K562 (cell line): ENCODE data around the gene IL1RAPL2.

Experiments used
- CREM ChIP-seq: IDR thresholded peaks from 2 replicates; pipeline ENCODE4 v1.6.1; 2014; ENCODE audit warnings: antibody characterized with exemption, low read depth
- EHMT2 ChIP-seq: fragments of 450-650 bp; IDR thresholded peaks from 2 replicates; pipeline ENCODE4 v1.6.1; 2018; ENCODE audit warnings: antibody characterized with exemption
- ETV6 ChIP-seq, 3 experiments: fragments of 150-350 bp in 1 of 3; sonication (generic) in 1 of 3; formaldehyde crosslinking in 1 of 3; IDR thresholded peaks; 2 replicates each; pipeline versions ENCODE4 v1.6.1 to v1.8.0; 2014 to 2022; ENCODE audit warnings: borderline replicate concordance in 2 of 3, low read depth in 2 of 3, antibody characterized with exemption in 1 of 3, low read length in 1 of 3, mild to moderate bottlenecking in 1 of 3, missing genetic modification reagents in 1 of 3
- KDM1A ChIP-seq, 2 experiments: fragments of 450-650 bp; IDR thresholded peaks; 2 replicates each; pipeline ENCODE4 v1.6.1; 2016; ENCODE audit warnings: mild to moderate bottlenecking in 2 of 2
- SMC3 ChIP-seq: conservative IDR thresholded peaks from 2 replicates; pipeline ENCODE4 v1.6.1; 2011; ENCODE audit warnings: low read depth, low read length, improper control_type of control experiment; ENCODE audit not compliant: insufficient read depth
- ZBED1 ChIP-seq: IDR thresholded peaks from 2 replicates; pipeline ENCODE4 v1.6.1; 2014
- ZFP30 ChIP-seq: fragments of 250-450 bp; sonication (Bioruptor Pico); IDR thresholded peaks from 2 replicates; pipeline ENCODE4 v1.8.0; 2022; ENCODE audit warnings: moderate library complexity, mild to moderate bottlenecking, inconsistent platforms, borderline replicate concordance
- TF ChIP-seq, protein P1 (sequence below), 2 experiments: fragments of 450-650 bp in 1 of 2; sonication (generic) in 1 of 2; formaldehyde crosslinking in 1 of 2; IDR thresholded peaks in 1 of 2; conservative IDR thresholded peaks in 1 of 2; 2 replicates each; pipeline versions ENCODE4 v1.6.1 to v1.8.1; 2016 to 2023; ENCODE audit warnings: mild to moderate bottlenecking in 2 of 2, moderate library complexity in 2 of 2, inconsistent platforms in 1 of 2, missing genetic modification reagents in 1 of 2

DNA sequence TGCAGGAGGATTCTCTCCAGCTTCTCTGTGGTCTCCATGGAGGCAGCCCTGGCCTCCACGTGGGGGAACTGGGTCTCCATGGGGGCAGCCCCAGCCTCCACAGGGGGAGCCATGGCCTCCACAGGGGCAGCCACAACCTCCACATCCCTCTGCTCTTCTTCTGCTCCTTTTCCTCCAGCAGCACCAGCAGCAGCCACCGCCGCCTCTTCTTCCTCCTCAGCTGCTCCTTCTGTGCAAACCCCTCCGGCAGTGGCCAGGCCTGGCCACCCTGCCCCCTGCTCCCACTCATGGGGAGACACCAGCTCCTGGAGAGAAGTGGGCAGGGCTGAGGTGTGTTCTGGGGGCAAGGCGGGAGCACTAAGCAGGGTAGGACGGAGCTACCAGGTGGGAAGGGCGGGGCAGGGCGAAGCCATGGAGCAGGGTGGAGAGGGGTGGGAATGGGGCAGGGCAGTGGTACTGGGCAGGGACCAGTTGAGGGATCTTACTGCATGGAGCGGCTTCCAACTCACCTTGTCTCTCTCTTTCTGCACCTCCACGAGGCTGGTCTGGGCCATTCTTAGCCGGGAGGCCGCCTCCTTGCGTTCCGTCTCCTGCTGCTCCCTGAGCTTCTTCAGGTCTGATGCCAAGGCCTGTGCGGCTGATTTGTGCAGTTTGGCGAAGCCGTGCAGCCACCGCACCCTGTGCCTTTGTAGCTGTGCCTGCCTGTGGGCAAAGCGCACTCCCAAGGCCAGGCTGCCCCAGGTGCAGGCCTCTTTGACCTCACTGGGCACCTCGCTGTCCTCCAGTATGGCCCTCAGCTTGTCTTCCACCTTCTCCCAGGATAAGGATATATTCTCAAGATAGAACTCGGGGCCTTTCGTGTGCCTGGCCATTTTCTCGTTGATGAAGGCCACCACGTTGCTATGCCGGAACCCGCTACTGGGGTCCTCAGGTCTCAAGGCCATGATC, 653.7 kb downstream of the IL1RAPL2 start:
- TF ChIP-seq SMC3 (no peak), EHMT2 (no peak), KDM1A (IDR thresholded peaks at IDR 0.05) (no peak), ETV6 (IDR thresholded peaks at IDR 0.05; ENCODE audit: borderline replicate concordance in 1 of 2, low read depth in 2 of 2, low read length in 1 of 2) (no peak), ETV6 (CRISPR knock-in tag; IDR thresholded peaks at IDR 0.05; ENCODE audit: borderline replicate concordance) (no peak), ZFP30 (CRISPR knock-in tag) (no peak), ZBED1 (no peak), CREM (no peak)
- TF ChIP-seq, protein P1, sequence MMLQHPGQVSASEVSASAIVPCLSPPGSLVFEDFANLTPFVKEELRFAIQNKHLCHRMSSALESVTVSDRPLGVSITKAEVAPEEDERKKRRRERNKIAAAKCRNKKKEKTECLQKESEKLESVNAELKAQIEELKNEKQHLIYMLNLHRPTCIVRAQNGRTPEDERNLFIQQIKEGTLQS (IDR thresholded peaks at IDR 0.05), result no peak
- TF ChIP-seq, protein P1 (CRISPR knock-in tag; conservative IDR thresholded peaks at IDR 0.05), result no peak
